Hematopoietic multipotent progenitor cell treated with erythropoietin and hydrocortisone succinate and interleukin-3 and kit ligand, for 15 days (in vitro differentiated cells): ENCODE data around the gene PCED1B.
"Not testable (repeated sequence)": the region's sequence is repeated elsewhere in the genome, so short reads cannot be mapped to it uniquely, and the experiment has no call there.

ENCODE experiments used
- DNase-seq: peaks from one replicate; pipeline ENCODE4 v3.0.0-alpha.2; 2015; ENCODE audit warnings: low spot score

Gene PCED1B

GRCh38 chr12:47088021-47088944, 8.9 kb downstream of the PCED1B start:
- DNase-seq = no peak

- no peak for DNase-seq
These were observed 11.6 kb downstream of the PCED1B start for GRCh38 chr12:47091009-47091408.

GRCh38 chr12:47094804-47095203, 15.4 kb downstream of the PCED1B start:
- no peak for DNase-seq

GRCh38 chr12:47095446-47096236, 16.2 kb downstream of the PCED1B start:
- DNase-seq = no peak

- DNase-seq = no peak
These were observed 18.0 kb downstream of the PCED1B start for GRCh38 chr12:47097276-47097896.

GRCh38 chr12:47098099-47098498, 18.7 kb downstream of the PCED1B start:
- no peak for DNase-seq

GRCh38 chr12:47099610-47100009, 20.2 kb downstream of the PCED1B start:
- DNase-seq = no peak

GRCh38 chr12:47100160-47100559, 20.7 kb downstream of the PCED1B start:
- DNase-seq = no peak

- DNase-seq = no peak
These were observed 23.0 kb downstream of the PCED1B start for GRCh38 chr12:47102406-47102805.

- no peak for DNase-seq
These were observed 23.6 kb downstream of the PCED1B start for GRCh38 chr12:47102845-47103651.

GRCh38 chr12:47105914-47106674, 26.7 kb downstream of the PCED1B start:
- DNase-seq = no peak

- no peak for DNase-seq
These were observed 28.0 kb downstream of the PCED1B start for GRCh38 chr12:47107446-47107845.

- DNase-seq = no peak
These were observed 28.5 kb downstream of the PCED1B start for GRCh38 chr12:47107926-47108325.

- no peak for DNase-seq
These were observed 30.7 kb downstream of the PCED1B start for GRCh38 chr12:47110011-47110541.

GRCh38 chr12:47110718-47111391, 31.4 kb downstream of the PCED1B start:
- no peak for DNase-seq

GRCh38 chr12:47111392-47111778, 32.0 kb downstream of the PCED1B start:
- DNase-seq = no peak

GRCh38 chr12:47111854-47112253, 32.4 kb downstream of the PCED1B start:
- DNase-seq = no peak

- DNase-seq = no peak
These were observed 33.3 kb downstream of the PCED1B start for GRCh38 chr12:47112679-47113078.

- DNase-seq = no peak
These were observed 35.1 kb downstream of the PCED1B start for GRCh38 chr12:47114481-47114892.

- DNase-seq = not testable (repeated sequence)
These were observed 37.9 kb downstream of the PCED1B start for GRCh38 chr12:47117305-47117704.
